Neuronal stem cell (in vitro differentiated cells): ENCODE data around the gene SAPCD1.
"Not testable (repeated sequence)": the region's sequence is repeated elsewhere in the genome, so short reads cannot be mapped to it uniquely, and the experiment has no call there.

ENCODE experiments used
- DNase-seq: peaks from one replicate; pipeline ENCODE4 v3.0.0-alpha.2; 2013; ENCODE audit warnings: low spot score
- H2AFZ ChIP-seq: one replicate; pipeline ENCODE4 v1.6.1; 2013; ENCODE audit warnings: mild to moderate bottlenecking, low read length, inconsistent platforms
- H2AK5ac ChIP-seq: 2 replicates; pipeline ENCODE4 v1.6.1; 2013; ENCODE audit warnings: low read depth, mild to moderate bottlenecking, inconsistent platforms, low read length, moderate library complexity, mixed read lengths
- H2BK120ac ChIP-seq: 2 replicates; pipeline ENCODE4 v1.6.1; 2013; ENCODE audit warnings: low read depth, mild to moderate bottlenecking, inconsistent platforms, low read length, moderate library complexity, mixed read lengths
- H2BK12ac ChIP-seq: one replicate; pipeline ENCODE4 v1.6.1; 2013; ENCODE audit warnings: low read length, inconsistent platforms
- H2BK15ac ChIP-seq: 2 replicates; pipeline ENCODE4 v1.6.1; 2013; ENCODE audit warnings: mild to moderate bottlenecking, low read length, inconsistent platforms, mixed read lengths
- H2BK5ac ChIP-seq: one replicate; pipeline ENCODE4 v1.6.1; 2013; ENCODE audit warnings: inconsistent platforms, mild to moderate bottlenecking, low read length, moderate library complexity
- H3K14ac ChIP-seq: one replicate; pipeline ENCODE4 v1.6.1; 2013; ENCODE audit warnings: low read length, inconsistent platforms
- H3K18ac ChIP-seq: 2 replicates; pipeline ENCODE4 v1.6.1; 2013; ENCODE audit warnings: low read length, inconsistent platforms
- H3K23ac ChIP-seq: 2 replicates; pipeline ENCODE4 v1.6.1; 2013; ENCODE audit warnings: low read depth, mild to moderate bottlenecking, mixed read lengths, low read length, inconsistent platforms; ENCODE audit not compliant: poor library complexity
- H3K27ac ChIP-seq: replicated peaks from 3 replicates; pipeline ENCODE4 v1.5.1; 2013; ENCODE audit warnings: low read length, inconsistent platforms
- H3K27me3 ChIP-seq, 3 experiments: 2 replicates each; pipeline ENCODE4 v1.6.1; 2013; ENCODE audit warnings: low read length in 3 of 3, mild to moderate bottlenecking in 2 of 3, inconsistent platforms in 1 of 3, low read depth in 1 of 3, mixed read lengths in 1 of 3, moderate library complexity in 1 of 3; ENCODE audit not compliant: control insufficient read depth in 3 of 3, insufficient read depth in 3 of 3
- H3K36me3 ChIP-seq, 2 donors: replicated peaks in 1 of 2; 2 replicates each; pipeline ENCODE4 v1.6.1; 2013; ENCODE audit warnings: low read length in 2 of 2; ENCODE audit not compliant: control insufficient read depth in 2 of 2, insufficient read depth in 2 of 2
- H3K4ac ChIP-seq: 2 replicates; pipeline ENCODE4 v1.6.1; 2013; ENCODE audit warnings: inconsistent platforms, mild to moderate bottlenecking, low read length, moderate library complexity
- H3K4me1 ChIP-seq, 2 donors: 1 replicate in 1 of 2; 2 replicates in 1 of 2; pipeline ENCODE4 v1.6.1; 2013; ENCODE audit warnings: low read length in 2 of 2, low read depth in 1 of 2; ENCODE audit not compliant: control insufficient read depth in 2 of 2, insufficient read depth in 1 of 2
- H3K4me2 ChIP-seq: one replicate; pipeline ENCODE4 v1.6.1; 2013; ENCODE audit warnings: mild to moderate bottlenecking, low read length, inconsistent platforms; ENCODE audit not compliant: insufficient read depth, poor library complexity, severe bottlenecking
- H3K4me3 ChIP-seq, 2 donors: 2 replicates each; pipeline ENCODE4 v1.5.1; 2013; ENCODE audit warnings: low read length in 2 of 2, mild to moderate bottlenecking in 2 of 2, inconsistent platforms in 1 of 2, moderate library complexity in 1 of 2
- H3K79me1 ChIP-seq: one replicate; pipeline ENCODE4 v1.6.1; 2013; ENCODE audit warnings: low read depth, mild to moderate bottlenecking, inconsistent platforms, low read length, moderate library complexity
- H3K9ac ChIP-seq: one replicate; pipeline ENCODE4 v1.6.1; 2013; ENCODE audit warnings: mild to moderate bottlenecking, low read depth, low read length, inconsistent platforms; ENCODE audit not compliant: poor library complexity
- H3K9me3 ChIP-seq, 2 donors: replicated peaks in 1 of 2; 2 replicates each; pipeline versions ENCODE3 to v1.6.1; 2013; ENCODE audit warnings: low read length in 2 of 2, mild to moderate bottlenecking in 2 of 2, inconsistent platforms in 1 of 2, low read depth in 1 of 2, mixed read lengths in 1 of 2, moderate library complexity in 1 of 2; ENCODE audit not compliant: control insufficient read depth in 2 of 2, insufficient read depth in 1 of 2
- H4K8ac ChIP-seq: one replicate; pipeline ENCODE4 v1.6.1; 2013; ENCODE audit warnings: low read depth, mild to moderate bottlenecking, inconsistent platforms, low read length, moderate library complexity
- H4K91ac ChIP-seq: one replicate; pipeline ENCODE4 v1.6.1; 2013; ENCODE audit warnings: low read length, low read depth, mild to moderate bottlenecking, inconsistent platforms; ENCODE audit not compliant: poor library complexity
- WGBS, 2 donors: extraction: QIAGEN DNeasy Blood & Tissue Kit; methylation state at CpG; one replicate each; pipeline ENCODE4 v1.1.7; 2013; ENCODE audit warnings: missing lambda C conversion rate in 2 of 2, mixed read lengths in 1 of 2; ENCODE audit not compliant: insufficient read length in 2 of 2, insufficient replicate concordance in 1 of 2; ENCODE audit errors: extremely low coverage in 2 of 2; 5-methylcytosine and 5-hydroxymethylcytosine counted together

Gene SAPCD1

GRCh38 chr6:31797588-31797987 lies 35.1 kb downstream of the SAPCD1 start:
- Histone ChIP-seq H3K27ac (no peak overlapping the region), H3K4me1 (peaks cover 0 to 5% of the 10 kb centered on the region in 2 donors), H2AK5ac (no peak overlapping the region), H4K8ac (no peak overlapping the region), H2BK15ac (no peak overlapping the region), H2BK5ac (no peak overlapping the region), H3K4me2 (no peak overlapping the region), H4K91ac (no peak overlapping the region), H3K4me3 (peak overlapping the region in 1 of 2 donors; percentile 51), H3K18ac (no peak overlapping the region), H3K27me3 (no peaks in the 10 kb centered on the region), H3K9ac (no peak overlapping the region), H3K9me3 (no peaks in the 10 kb centered on the region), H3K36me3 (peaks cover 9 to 59% of the 10 kb centered on the region in 2 donors), H3K14ac (no peak overlapping the region), H3K79me1 (no peaks in the 10 kb centered on the region), H3K23ac (no peak overlapping the region), H3K4ac (no peak overlapping the region), H2BK120ac (no peak overlapping the region), H2AFZ (no peak overlapping the region), H2BK12ac (no peak overlapping the region)
- no peak for DNase-seq
- no CpG with 5 or more reads among the region's 5 CpGs for WGBS, 2 donors

- Histone ChIP-seq H3K4ac (no peak overlapping the region), H4K91ac (no peak overlapping the region), H3K4me1 (peaks cover 0 to 2% of the 10 kb centered on the region in 2 donors), H3K18ac (no peak overlapping the region), H3K4me3 (no peak overlapping the region), H3K36me3 (peaks cover 10 to 67% of the 10 kb centered on the region in 2 donors), H2BK15ac (no peak overlapping the region), H3K27me3 (no peaks in the 10 kb centered on the region), H2AK5ac (no peak overlapping the region), H3K27ac (no peak overlapping the region), H4K8ac (no peak overlapping the region), H3K9ac (no peak overlapping the region), H3K79me1 (no peaks in the 10 kb centered on the region), H3K9me3 (no peaks in the 10 kb centered on the region), H2BK12ac (no peak overlapping the region), H2BK5ac (no peak overlapping the region), H3K14ac (no peak overlapping the region), H3K23ac (no peak overlapping the region), H2AFZ (no peak overlapping the region), H3K4me2 (no peak overlapping the region), H2BK120ac (no peak overlapping the region)
- DNase-seq, result no peak
- no CpG with 5 or more reads among the region's 12 CpGs for WGBS, 2 donors
These were observed 37.3 kb downstream of the SAPCD1 start for GRCh38 chr6:31799781-31800180.

- WGBS, 2 donors, result no CpG with 5 or more reads among the region's 8 CpGs
- not testable (repeated sequence) for H4K91ac ChIP-seq, H4K8ac ChIP-seq, H2BK5ac ChIP-seq, DNase-seq, H3K4me3 ChIP-seq, H2BK120ac ChIP-seq, H2AK5ac ChIP-seq, H2BK15ac ChIP-seq, H3K4me1 ChIP-seq, H3K27ac ChIP-seq, H3K9me3 ChIP-seq, H3K79me1 ChIP-seq, H3K9ac ChIP-seq, H3K14ac ChIP-seq, H3K18ac ChIP-seq, H2AFZ ChIP-seq, H3K4ac ChIP-seq, H3K23ac ChIP-seq, H2BK12ac ChIP-seq, H3K4me2 ChIP-seq, H3K27me3 ChIP-seq
- peaks cover 10 to 76% of the 10 kb centered on the region in 2 donors for H3K36me3 ChIP-seq
These were observed 38.8 kb downstream of the SAPCD1 start for GRCh38 chr6:31801031-31801927.

- H2BK12ac ChIP-seq, result no peak overlapping the region
- H2BK120ac ChIP-seq, result no peak overlapping the region
- H3K79me1 ChIP-seq, result peaks cover 2% of the 10 kb centered on the region
- peak overlapping the region; percentile 76 to 100 for H3K4me3 ChIP-seq
- peak overlapping the region; percentile 96 for H3K27ac ChIP-seq
- H3K18ac ChIP-seq, result peak overlapping the region; percentile 12
- H2AFZ ChIP-seq, result peak overlapping the region; percentile 98
- H3K4me2 ChIP-seq, result peak overlapping the region; percentile 74
- no peak overlapping the region for H4K91ac ChIP-seq
- no peak overlapping the region for H2BK5ac ChIP-seq
- no peak overlapping the region for H2BK15ac ChIP-seq
- H3K36me3 ChIP-seq, result peaks cover 3 to 39% of the 10 kb centered on the region in 2 donors
- no peaks in the 10 kb centered on the region for H3K27me3 ChIP-seq
- H3K4ac ChIP-seq, result no peak overlapping the region
- WGBS, 2 donors, result no CpG with 5 or more reads among the region's 7 CpGs
- H3K9me3 ChIP-seq, result no peaks in the 10 kb centered on the region
- no peak overlapping the region for H2AK5ac ChIP-seq
- peak overlapping the region; percentile 71 for H3K9ac ChIP-seq
- H3K4me1 ChIP-seq, result peaks cover 2% of the 10 kb centered on the region in 2 donors
- DNase-seq, result no peak
- H4K8ac ChIP-seq, result no peak overlapping the region
- no peak overlapping the region for H3K14ac ChIP-seq
- no peak overlapping the region for H3K23ac ChIP-seq
These were observed 43.5 kb downstream of the SAPCD1 start for GRCh38 chr6:31805939-31806469.
